ENCODE results near the gene WDR90.

- TF ChIP-seq CTCF (IDR thresholded peaks at IDR 0.05; ENCODE audit: poor library complexity, severe bottlenecking) (no peak), SMC3 (conservative IDR thresholded peaks at IDR 0.05; ENCODE audit: poor library complexity) (no peak), EZH2 (IDR thresholded peaks at IDR 0.05; ENCODE audit: borderline replicate concordance, insufficient read depth, low read length, poor library complexity, severe bottlenecking) (no peak), REST (IDR thresholded peaks at IDR 0.05; ENCODE audit: borderline replicate concordance) (no peak), EP300 (conservative IDR thresholded peaks at IDR 0.05; ENCODE audit: poor library complexity, severe bottlenecking) (no peak), POLR2AphosphoS5 (IDR thresholded peaks at IDR 0.05) (no peak)
These were observed 20.7 kb upstream of the WDR90 start for GRCh38 chr16:628321-629061.

All from neural cell (in vitro differentiated cells).